Measurements from ENCODE around the gene BRI3.

DNA sequence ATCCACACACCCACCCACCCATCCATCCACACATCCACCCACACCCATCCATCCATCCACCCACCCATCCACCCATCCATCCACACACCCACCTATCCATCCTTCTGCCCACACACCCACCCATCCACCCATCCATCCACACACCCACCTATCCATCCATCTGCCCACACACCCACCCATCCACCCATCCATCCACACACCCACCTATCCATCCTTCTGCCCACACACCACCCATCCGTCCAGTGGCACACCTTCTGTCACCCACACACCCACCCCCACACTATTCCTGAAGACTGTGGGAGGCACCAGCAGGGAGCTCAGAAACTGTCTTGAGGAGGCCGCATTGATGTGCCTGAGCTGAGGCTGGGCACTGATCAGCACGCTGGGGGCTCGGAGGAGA is 38.6 kb upstream of the BRI3 start:
- TF ChIP-seq, protein P1, sequence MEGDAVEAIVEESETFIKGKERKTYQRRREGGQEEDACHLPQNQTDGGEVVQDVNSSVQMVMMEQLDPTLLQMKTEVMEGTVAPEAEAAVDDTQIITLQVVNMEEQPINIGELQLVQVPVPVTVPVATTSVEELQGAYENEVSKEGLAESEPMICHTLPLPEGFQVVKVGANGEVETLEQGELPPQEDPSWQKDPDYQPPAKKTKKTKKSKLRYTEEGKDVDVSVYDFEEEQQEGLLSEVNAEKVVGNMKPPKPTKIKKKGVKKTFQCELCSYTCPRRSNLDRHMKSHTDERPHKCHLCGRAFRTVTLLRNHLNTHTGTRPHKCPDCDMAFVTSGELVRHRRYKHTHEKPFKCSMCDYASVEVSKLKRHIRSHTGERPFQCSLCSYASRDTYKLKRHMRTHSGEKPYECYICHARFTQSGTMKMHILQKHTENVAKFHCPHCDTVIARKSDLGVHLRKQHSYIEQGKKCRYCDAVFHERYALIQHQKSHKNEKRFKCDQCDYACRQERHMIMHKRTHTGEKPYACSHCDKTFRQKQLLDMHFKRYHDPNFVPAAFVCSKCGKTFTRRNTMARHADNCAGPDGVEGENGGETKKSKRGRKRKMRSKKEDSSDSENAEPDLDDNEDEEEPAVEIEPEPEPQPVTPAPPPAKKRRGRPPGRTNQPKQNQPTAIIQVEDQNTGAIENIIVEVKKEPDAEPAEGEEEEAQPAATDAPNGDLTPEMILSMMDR (IDR thresholded peaks at IDR 0.05; ENCODE audit: insufficient read depth, low read length): no peak
- TF ChIP-seq POLR2AphosphoS5 (IDR thresholded peaks at IDR 0.05; ENCODE audit: low read depth) (no peak), REST (IDR thresholded peaks at IDR 0.05; ENCODE audit: insufficient replicate concordance, low read depth) (no peak), GABPA (IDR thresholded peaks at IDR 0.05; ENCODE audit: low read depth) (no peak), SPI1 (IDR thresholded peaks at IDR 0.05; ENCODE audit: borderline replicate concordance, low read depth) (no peak)

Measured in HL-60 (cell line).